Small intestine (tissue), 4 donors: Measurements from ENCODE around the gene FBXO4. TPM values are rescaled to one million over a fixed set of nuclear protein-coding genes. Genes with fewer than 3 reads are reported as not detected.

ENCODE experiments used
- polyA plus RNA-seq, 4 donors: library from polyadenylated mRNA; stranded (reverse) in 3 of 4; unstranded in 1 of 4; fragments of 200-250 nt in 3 of 4; fragments of 120-200 nt in 1 of 4; gene quantifications; one replicate each; pipeline versions ENCODE4 v1.2.1 to v1.2.3, GENCODE V29; 2013
- donor health status: healthy with polysubstance abuse.
- donor health status: Bipolar disorder and iron deficiency.
- donor health status: healthy.

FBXO4 gene
- polyA plus RNA-seq, 4 donors, result 11.1 to 18.1 (median 14.3) TPM

Other genes with a start within 250 kb of the FBXO4 start
- 10 to 100 TPM in 2 of 4 donors, 1 to 10 TPM in 2; 2.9 to 29.8 (median 11.2) TPM for gene OXCT1, start 54.9 kb upstream of the FBXO4 start, polyA plus RNA-seq
- gene RIMOC1, start 20.9 kb upstream of the FBXO4 start, polyA plus RNA-seq, result 10 to 100 TPM in 1 of 4 donors, 1 to 10 TPM in 3; 3.8 to 20.5 (median 6.8) TPM